ENCODE data around the gene OR14J1.

Gene OR14J1, protein sequence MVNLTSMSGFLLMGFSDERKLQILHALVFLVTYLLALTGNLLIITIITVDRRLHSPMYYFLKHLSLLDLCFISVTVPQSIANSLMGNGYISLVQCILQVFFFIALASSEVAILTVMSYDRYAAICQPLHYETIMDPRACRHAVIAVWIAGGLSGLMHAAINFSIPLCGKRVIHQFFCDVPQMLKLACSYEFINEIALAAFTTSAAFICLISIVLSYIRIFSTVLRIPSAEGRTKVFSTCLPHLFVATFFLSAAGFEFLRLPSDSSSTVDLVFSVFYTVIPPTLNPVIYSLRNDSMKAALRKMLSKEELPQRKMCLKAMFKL

DNA sequence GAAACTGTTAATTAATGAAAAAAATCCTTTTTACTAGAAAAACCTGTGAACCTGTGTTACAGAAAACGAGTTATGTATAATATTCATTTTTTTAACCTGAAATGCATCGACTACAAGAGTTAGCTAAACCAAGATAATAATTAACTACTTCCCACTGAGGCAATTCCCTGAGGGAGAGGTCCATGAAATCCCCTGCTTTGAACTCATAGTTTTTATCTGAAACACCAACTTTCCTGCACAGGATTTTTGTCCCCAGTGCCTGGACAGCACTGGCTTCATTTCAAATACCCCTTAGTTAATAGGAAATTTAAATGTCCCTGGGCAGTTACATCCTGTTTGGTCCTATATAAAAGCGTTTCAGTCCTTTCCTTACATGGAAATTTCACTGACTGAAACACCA lies at the start of gene OR14J1:
Gene OR14J1 (plus strand): TSS at position 386 of the 400 bp plus-strand sequence. CDS start 4,989 bp downstream, outside the sequence.
- Histone ChIP-seq H3K79me2 (ENCODE audit: insufficient read depth, low read length) (no peaks in the 10 kb centered on the region), H3K9me3 (ENCODE audit: low read length) (no peaks in the 10 kb centered on the region), H3K4me2 (ENCODE audit: low read length) (no peak within 1 kb of the TSS), H3K9me2 (ENCODE audit: low read depth, low read length) (no peaks in the 10 kb centered on the region), H3K4me1 (ENCODE audit: insufficient read depth, low read length, severe bottlenecking) (no peaks in the 10 kb centered on the region), H3F3A (ENCODE audit: insufficient read depth, low read length) (no peaks in the 10 kb centered on the region), H4K20me1 (ENCODE audit: insufficient read depth, low read length) (no peaks in the 10 kb centered on the region), H3K27me3 (ENCODE audit: insufficient read depth, low read length) (no peaks in the 10 kb centered on the region), H3K4me3 (ENCODE audit: low read depth, low read length, poor library complexity, severe bottlenecking) (no peak within 1 kb of the TSS), H3K36me3 (ENCODE audit: insufficient read depth, low read length) (no peaks in the 10 kb centered on the region), H2AFZ (ENCODE audit: low read length) (no peak within 1 kb of the TSS), H3K27ac (ENCODE audit: low read depth, low read length, poor library complexity, severe bottlenecking) (no peak within 1 kb of the TSS), H3K9ac (ENCODE audit: low read length) (no peak within 1 kb of the TSS)
- no peak for TF ChIP-seq EZH2 (IDR thresholded peaks at IDR 0.05; ENCODE audit: borderline replicate concordance, low read length)
- TF ChIP-seq, protein P1, sequence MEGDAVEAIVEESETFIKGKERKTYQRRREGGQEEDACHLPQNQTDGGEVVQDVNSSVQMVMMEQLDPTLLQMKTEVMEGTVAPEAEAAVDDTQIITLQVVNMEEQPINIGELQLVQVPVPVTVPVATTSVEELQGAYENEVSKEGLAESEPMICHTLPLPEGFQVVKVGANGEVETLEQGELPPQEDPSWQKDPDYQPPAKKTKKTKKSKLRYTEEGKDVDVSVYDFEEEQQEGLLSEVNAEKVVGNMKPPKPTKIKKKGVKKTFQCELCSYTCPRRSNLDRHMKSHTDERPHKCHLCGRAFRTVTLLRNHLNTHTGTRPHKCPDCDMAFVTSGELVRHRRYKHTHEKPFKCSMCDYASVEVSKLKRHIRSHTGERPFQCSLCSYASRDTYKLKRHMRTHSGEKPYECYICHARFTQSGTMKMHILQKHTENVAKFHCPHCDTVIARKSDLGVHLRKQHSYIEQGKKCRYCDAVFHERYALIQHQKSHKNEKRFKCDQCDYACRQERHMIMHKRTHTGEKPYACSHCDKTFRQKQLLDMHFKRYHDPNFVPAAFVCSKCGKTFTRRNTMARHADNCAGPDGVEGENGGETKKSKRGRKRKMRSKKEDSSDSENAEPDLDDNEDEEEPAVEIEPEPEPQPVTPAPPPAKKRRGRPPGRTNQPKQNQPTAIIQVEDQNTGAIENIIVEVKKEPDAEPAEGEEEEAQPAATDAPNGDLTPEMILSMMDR (IDR thresholded peaks at IDR 0.05; ENCODE audit: low read length): no peak

DNA sequence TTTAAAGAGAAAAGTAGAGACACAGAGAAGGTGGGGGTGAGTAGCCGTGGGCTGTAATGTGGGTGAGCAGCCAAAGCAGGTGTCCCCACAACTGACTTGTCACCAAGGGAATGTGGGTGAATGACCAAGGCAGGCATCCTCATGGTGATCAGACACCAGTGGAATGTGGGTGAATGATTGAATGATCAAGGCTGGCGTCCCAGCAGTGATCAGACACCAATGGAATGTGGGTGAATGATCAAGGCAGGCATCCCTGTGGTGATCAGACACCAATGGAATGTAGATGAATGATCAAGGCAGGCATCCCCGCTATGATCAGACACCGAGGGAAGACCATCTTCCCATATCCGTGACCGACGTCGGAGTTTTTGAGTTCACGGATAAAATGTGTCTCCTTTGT lies 49.8 kb upstream of the OR14J1 start:
- Histone ChIP-seq H2AFZ (ENCODE audit: low read length) (no peak overlapping the region), H3K4me3 (ENCODE audit: low read depth, low read length, poor library complexity, severe bottlenecking) (no peak overlapping the region), H4K20me1 (ENCODE audit: insufficient read depth, low read length) (no peaks in the 10 kb centered on the region), H3K9me2 (ENCODE audit: low read depth, low read length) (no peaks in the 10 kb centered on the region), H3K27me3 (ENCODE audit: insufficient read depth, low read length) (no peaks in the 10 kb centered on the region), H3K4me1 (ENCODE audit: insufficient read depth, low read length, severe bottlenecking) (no peaks in the 10 kb centered on the region), H3K27ac (ENCODE audit: low read depth, low read length, poor library complexity, severe bottlenecking) (no peak overlapping the region), H3K79me2 (ENCODE audit: insufficient read depth, low read length) (no peaks in the 10 kb centered on the region), H3F3A (ENCODE audit: insufficient read depth, low read length) (no peaks in the 10 kb centered on the region), H3K4me2 (ENCODE audit: low read length) (no peak overlapping the region), H3K9ac (ENCODE audit: low read length) (no peak overlapping the region), H3K9me3 (ENCODE audit: low read length) (no peaks in the 10 kb centered on the region), H3K36me3 (ENCODE audit: insufficient read depth, low read length) (no peaks in the 10 kb centered on the region)
- TF ChIP-seq, protein P1 (IDR thresholded peaks at IDR 0.05; ENCODE audit: low read length): no peak

DNA sequence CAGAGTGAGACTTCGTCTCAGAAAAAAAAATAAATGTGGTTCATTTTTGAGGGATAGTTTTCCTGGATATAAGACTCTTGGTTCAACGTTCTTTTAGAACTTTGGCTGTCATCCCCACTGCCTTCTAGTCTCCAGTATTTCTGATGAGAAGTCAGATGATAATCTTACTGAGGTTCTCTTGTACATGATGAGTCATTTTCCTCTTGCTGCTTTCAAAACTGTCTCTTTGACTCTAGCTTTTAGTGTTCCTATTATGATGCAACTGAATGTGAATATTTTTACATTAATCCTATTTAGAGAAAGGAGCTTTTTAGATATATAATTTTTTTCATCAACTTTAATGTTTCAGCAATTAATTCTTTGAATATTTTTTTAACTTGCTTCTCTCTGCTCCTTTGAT lies 46.0 kb upstream of the OR14J1 start:
- TF ChIP-seq EZH2 (IDR thresholded peaks at IDR 0.05; ENCODE audit: borderline replicate concordance, low read length): no peak
- Histone ChIP-seq H3K4me3 (ENCODE audit: low read depth, low read length, poor library complexity, severe bottlenecking) (no peak overlapping the region), H3K9me3 (ENCODE audit: low read length) (no peaks in the 10 kb centered on the region), H3K4me2 (ENCODE audit: low read length) (no peak overlapping the region), H3K27me3 (ENCODE audit: insufficient read depth, low read length) (no peaks in the 10 kb centered on the region), H3F3A (ENCODE audit: insufficient read depth, low read length) (no peaks in the 10 kb centered on the region), H3K27ac (ENCODE audit: low read depth, low read length, poor library complexity, severe bottlenecking) (no peak overlapping the region), H3K9me2 (ENCODE audit: low read depth, low read length) (no peaks in the 10 kb centered on the region), H3K79me2 (ENCODE audit: insufficient read depth, low read length) (no peaks in the 10 kb centered on the region), H3K9ac (ENCODE audit: low read length) (no peak overlapping the region), H3K36me3 (ENCODE audit: insufficient read depth, low read length) (no peaks in the 10 kb centered on the region), H3K4me1 (ENCODE audit: insufficient read depth, low read length, severe bottlenecking) (no peaks in the 10 kb centered on the region), H4K20me1 (ENCODE audit: insufficient read depth, low read length) (no peaks in the 10 kb centered on the region), H2AFZ (ENCODE audit: low read length) (no peak overlapping the region)

DNA sequence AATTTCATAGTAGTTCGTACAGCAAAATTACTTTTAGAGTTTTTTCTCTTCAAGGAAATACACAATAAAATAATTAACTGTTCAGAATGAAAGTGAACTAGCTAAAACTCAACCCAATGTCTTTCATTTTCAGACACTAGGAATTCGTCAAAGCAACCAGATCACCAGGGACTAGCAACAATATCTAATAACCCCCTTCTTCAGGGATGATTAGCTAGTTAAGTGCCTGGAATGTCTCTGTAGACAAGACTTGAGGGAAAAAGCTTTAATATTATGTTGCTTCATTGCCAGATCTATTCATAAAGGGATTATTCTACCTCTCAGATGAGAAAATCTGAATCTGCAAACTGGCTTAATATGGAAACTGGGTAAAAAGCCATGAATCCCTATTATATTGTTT lies 41.8 kb upstream of the OR14J1 start:
- TF ChIP-seq, protein P1 (IDR thresholded peaks at IDR 0.05; ENCODE audit: low read length): no peak
- no peak for TF ChIP-seq EZH2 (IDR thresholded peaks at IDR 0.05; ENCODE audit: borderline replicate concordance, low read length)

More for the DNA sequence above, 41.8 kb upstream of the OR14J1 start:
- Histone ChIP-seq H3K27ac (ENCODE audit: low read depth, low read length, poor library complexity, severe bottlenecking) (no peak overlapping the region), H3K79me2 (ENCODE audit: insufficient read depth, low read length) (no peaks in the 10 kb centered on the region), H3K9me3 (ENCODE audit: low read length) (no peaks in the 10 kb centered on the region), H3F3A (ENCODE audit: insufficient read depth, low read length) (no peaks in the 10 kb centered on the region), H3K9me2 (ENCODE audit: low read depth, low read length) (no peaks in the 10 kb centered on the region), H3K9ac (ENCODE audit: low read length) (no peak overlapping the region), H3K4me1 (ENCODE audit: insufficient read depth, low read length, severe bottlenecking) (no peaks in the 10 kb centered on the region), H4K20me1 (ENCODE audit: insufficient read depth, low read length) (no peaks in the 10 kb centered on the region), H3K4me3 (ENCODE audit: low read depth, low read length, poor library complexity, severe bottlenecking) (no peak overlapping the region), H3K27me3 (ENCODE audit: insufficient read depth, low read length) (no peaks in the 10 kb centered on the region), H3K4me2 (ENCODE audit: low read length) (no peak overlapping the region), H3K36me3 (ENCODE audit: insufficient read depth, low read length) (no peaks in the 10 kb centered on the region), H2AFZ (ENCODE audit: low read length) (no peak overlapping the region)
